Measurements from ENCODE around the gene BTLA. TPM values are rescaled to one million over a fixed set of nuclear protein-coding genes. Genes with fewer than 3 reads are reported as not detected.
"Not testable (repeated sequence)": the region's sequence is repeated elsewhere in the genome, so short reads cannot be mapped to it uniquely, and the experiment has no call there.

The BTLA gene, protein sequence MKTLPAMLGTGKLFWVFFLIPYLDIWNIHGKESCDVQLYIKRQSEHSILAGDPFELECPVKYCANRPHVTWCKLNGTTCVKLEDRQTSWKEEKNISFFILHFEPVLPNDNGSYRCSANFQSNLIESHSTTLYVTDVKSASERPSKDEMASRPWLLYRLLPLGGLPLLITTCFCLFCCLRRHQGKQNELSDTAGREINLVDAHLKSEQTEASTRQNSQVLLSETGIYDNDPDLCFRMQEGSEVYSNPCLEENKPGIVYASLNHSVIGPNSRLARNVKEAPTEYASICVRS
- 10 to 100 TPM; 21.0 to 21.7 TPM for total RNA-seq

DNA sequence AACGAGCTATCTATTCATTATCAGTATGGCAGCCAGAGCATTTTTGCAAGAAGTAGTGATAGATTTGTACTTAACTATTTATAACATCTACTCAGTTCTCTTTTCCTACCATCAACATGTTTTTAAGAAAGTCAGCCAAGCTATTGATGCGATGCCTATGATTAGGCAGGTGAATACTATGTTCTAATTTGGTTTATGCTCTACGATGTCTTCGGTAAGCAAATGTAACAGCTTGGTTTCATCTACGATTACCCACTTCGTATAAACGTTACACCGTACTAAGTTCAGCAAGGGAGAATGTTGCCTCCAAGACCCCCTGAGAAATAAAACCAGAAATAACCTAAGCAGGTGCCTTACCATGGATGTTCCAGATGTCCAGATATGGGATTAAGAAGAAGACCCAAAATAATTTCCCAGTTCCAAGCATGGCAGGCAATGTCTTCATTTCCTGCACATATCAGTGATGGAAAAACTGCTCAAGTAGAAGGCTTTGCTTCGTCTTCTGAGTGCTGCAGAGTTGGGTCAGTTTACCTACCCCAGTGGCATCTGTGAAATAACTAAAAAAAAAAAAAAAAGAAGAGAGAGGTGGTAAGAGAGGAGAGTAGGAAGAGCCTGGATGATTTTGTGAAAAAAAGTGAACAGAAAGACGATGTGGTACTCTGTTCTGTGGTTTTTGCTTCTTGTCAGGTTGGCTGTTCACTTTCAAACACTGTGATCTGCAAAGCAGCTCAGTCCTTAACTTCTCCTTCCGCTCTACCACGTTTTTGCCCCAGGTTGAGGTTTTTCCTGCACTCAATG is at the start of gene BTLA:
Gene BTLA, minus strand, starts transcription at position 559 of the 798 bp plus-strand sequence. Its CDS starts 114 bp downstream, at position 445.
- H3K36me3 Mint-ChIP-seq (ENCODE audit: low read depth), result peaks cover 33% of the 10 kb centered on the region
- H3K4me1 Mint-ChIP-seq, result peaks cover 54% of the 10 kb centered on the region
- H3K27me3 Mint-ChIP-seq, result no peaks in the 10 kb centered on the region
- DNase-seq, result peak; percentile 58
- intact Hi-C loops (cut with DNase I, micrococcal nuclease), result loop anchor here (1.0 to 10.0 kb wide), 2 partner anchors 20 to 904 kb away; partner anchors contain the start of gene ZBED2 (in 1 of the 2)
- peaks cover 4% of the 10 kb centered on the region for H3K9me3 Mint-ChIP-seq (ENCODE audit: low read depth)
- POLR2A ChIA-PET, result interaction anchor here (1.3 to 1.5 kb wide), 2 partner anchors 9 to 370 kb away, joined by 3 read pairs; no protein-coding TSS in a partner anchor
- peak within 1 kb of the TSS; percentile 100 for H3K27ac Mint-ChIP-seq
- CTCF ChIA-PET, result interaction anchor here (0.7 to 2.7 kb wide), 9 partner anchors 8 to 362 kb away, joined by 3 to 12 read pairs (median 5); partner anchors contain the start of genes CD200 and SLC9C1
- peak; percentile 70 for ATAC-seq
- H3K4me3 Mint-ChIP-seq, result peak within 1 kb of the TSS; percentile 97

DNA sequence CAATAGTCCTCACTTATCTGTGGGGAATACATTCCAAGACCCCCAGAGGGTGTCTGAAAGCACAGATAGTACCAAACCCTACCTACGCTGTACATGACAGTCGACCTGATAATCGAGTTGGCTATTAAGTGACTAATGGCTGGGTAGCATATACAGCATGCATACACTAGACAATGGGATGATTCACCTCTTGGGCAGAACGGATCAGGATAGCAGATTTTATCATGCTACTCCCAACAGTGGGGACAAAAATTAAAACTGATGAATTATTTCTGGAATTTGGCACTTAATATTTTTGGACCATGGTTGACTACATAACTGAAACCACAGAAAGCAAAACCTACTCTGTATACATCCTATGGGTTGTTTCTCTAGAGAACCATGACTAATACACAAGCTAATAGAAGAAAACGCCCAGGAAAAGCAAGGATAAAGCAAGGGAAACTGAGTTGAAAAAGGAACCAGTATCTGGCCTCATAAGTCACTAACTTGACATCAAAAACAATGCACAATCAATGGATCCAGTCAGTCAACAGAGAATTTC is 47.0 kb upstream of the BTLA start:
- Mint-ChIP-seq H3K4me1 (peaks cover 10% of the 10 kb centered on the region), H3K4me3 (no peak overlapping the region), H3K36me3 (ENCODE audit: low read depth) (peaks cover 47% of the 10 kb centered on the region), H3K27me3 (no peaks in the 10 kb centered on the region), H3K9me3 (ENCODE audit: low read depth) (no peaks in the 10 kb centered on the region), H3K27ac (peak overlapping the region; percentile 14)
- intact Hi-C loops (cut with DNase I, micrococcal nuclease), result no loop called here
- CTCF ChIA-PET, result interaction anchor here (1.9 kb wide), 1 partner anchor 252 kb away, joined by 4 read pairs; the partner anchor contains the start of gene SLC9C1
- POLR2A ChIA-PET, result no interaction called here
- ATAC-seq (no peak), DNase-seq (no peak)

DNA sequence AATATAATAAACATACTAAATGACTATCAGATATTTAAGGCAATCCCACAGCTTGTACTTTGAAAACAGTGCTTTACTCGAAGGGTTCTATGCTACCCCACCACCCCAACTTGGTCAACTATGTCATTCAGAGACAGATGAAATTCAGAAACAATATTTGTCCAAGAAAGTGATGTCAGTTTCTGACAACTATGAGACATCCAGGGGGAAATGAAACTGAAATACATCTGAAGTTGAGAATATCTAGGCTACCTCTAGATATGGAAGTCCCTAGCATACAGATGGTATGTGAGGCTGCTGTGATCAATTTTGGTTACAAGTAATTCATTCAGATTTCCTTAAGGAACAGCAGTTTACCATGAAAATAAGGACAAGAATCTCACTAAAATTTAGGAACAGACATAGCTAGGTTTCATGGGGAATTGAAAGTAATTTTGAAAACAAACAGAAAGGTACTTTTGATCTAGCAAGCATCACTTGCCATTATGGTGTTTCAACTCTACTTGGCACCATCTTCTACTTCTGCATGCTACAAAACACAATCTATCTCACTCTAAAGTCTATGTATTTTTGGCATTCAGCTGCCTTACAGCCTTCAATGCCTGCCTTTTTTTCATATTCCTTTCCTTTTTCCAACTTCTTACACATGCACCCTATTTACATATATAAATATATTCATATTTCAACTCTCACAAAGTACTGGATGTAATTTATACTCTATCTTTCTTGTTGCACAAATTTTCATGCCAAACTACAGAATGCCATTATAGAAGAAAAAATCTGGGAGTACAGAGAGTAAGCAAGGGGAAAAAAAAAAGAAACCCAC is 40.8 kb upstream of the BTLA start:
- no peaks in the 10 kb centered on the region for H3K27me3 Mint-ChIP-seq
- peak; percentile 93 for ATAC-seq
- H3K4me3 Mint-ChIP-seq, result no peak overlapping the region
- no peaks in the 10 kb centered on the region for H3K9me3 Mint-ChIP-seq (ENCODE audit: low read depth)
- POLR2A ChIA-PET, result no interaction called here
- H3K4me1 Mint-ChIP-seq, result peaks cover 26% of the 10 kb centered on the region
- H3K36me3 Mint-ChIP-seq (ENCODE audit: low read depth), result peaks cover 56% of the 10 kb centered on the region
- CTCF ChIA-PET, result interaction anchor here (1.0 to 1.2 kb wide), 3 partner anchors 9 to 247 kb away, joined by 3 to 5 read pairs (median 3); no protein-coding TSS in a partner anchor
- intact Hi-C loops (cut with DNase I, micrococcal nuclease), result no loop called here
- no peak for DNase-seq
- peak overlapping the region; percentile 76 for H3K27ac Mint-ChIP-seq

DNA sequence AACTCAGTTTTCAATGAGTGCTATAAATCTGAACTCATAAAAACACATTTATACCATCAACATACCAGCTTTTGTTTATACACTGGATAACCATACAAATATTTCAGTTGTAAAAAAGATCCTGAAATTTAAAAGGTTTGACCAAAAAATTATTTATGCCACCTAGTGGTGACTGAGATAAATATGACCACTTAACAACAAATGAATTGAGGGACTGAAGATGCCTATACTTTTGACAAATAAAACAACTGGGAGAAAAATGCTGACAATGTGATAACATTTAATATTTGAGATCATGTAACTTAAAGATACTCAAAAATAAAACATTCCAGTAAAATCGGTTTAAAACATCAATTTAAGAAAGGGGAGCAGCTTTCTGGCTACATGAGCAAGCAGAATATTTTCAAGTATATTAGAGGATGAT is 32.1 kb upstream of the BTLA start:
- Mint-ChIP-seq H3K27me3 (no peaks in the 10 kb centered on the region), H3K27ac (no peak overlapping the region), H3K4me3 (no peak overlapping the region), H3K4me1 (peaks cover 10% of the 10 kb centered on the region), H3K36me3 (ENCODE audit: low read depth) (peaks cover 22% of the 10 kb centered on the region), H3K9me3 (ENCODE audit: low read depth) (no peaks in the 10 kb centered on the region)
- DNase-seq, result no peak
- ATAC-seq, result no peak
- POLR2A ChIA-PET, result no interaction called here
- CTCF ChIA-PET, result interaction anchor here (0.7 to 1.6 kb wide), 24 partner anchors 9 to 420 kb away, joined by 3 to 14 read pairs (median 4); partner anchors contain the start of genes CD200, GCSAM and SLC9C1
- intact Hi-C loops (cut with DNase I, micrococcal nuclease), result loop anchor here (1.0 to 5.0 kb wide), 6 partner anchors 204 to 421 kb away; no protein-coding TSS in a partner anchor

DNA sequence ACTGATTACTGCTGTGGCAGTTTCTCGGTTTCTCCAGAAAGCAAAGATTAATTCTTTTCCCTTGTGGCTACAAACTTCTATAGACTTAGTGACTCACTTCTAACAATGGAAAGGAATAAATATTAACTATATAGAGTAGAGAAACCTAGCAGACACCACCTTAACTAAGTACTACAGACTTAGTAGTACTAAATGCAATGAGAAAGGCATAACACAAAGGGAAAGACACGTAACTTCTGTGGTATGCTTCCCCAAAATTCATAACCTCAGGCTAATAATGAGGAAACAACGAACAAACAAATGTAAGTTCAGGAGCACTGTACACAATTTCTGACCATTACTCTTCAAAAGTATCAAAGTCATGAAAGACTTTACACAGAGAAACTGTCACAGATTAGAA is 31.3 kb upstream of the BTLA start:
- no peak overlapping the region for H3K4me3 Mint-ChIP-seq
- ChIA-PET CTCF (interaction anchor here (0.7 to 1.6 kb wide), 20 partner anchors 10 to 419 kb away, joined by 3 to 14 read pairs (median 4); partner anchors contain the start of gene SLC9C1), POLR2A (no interaction called here)
- intact Hi-C loops (cut with DNase I, micrococcal nuclease), result loop anchor here (2.0 to 5.0 kb wide), 4 partner anchors 238 to 420 kb away; no protein-coding TSS in a partner anchor
- no peaks in the 10 kb centered on the region for H3K9me3 Mint-ChIP-seq (ENCODE audit: low read depth)
- peaks cover 19% of the 10 kb centered on the region for H3K36me3 Mint-ChIP-seq (ENCODE audit: low read depth)
- no peak for ATAC-seq
- DNase-seq, result no peak
- H3K27me3 Mint-ChIP-seq, result no peaks in the 10 kb centered on the region
- H3K4me1 Mint-ChIP-seq, result peaks cover 6% of the 10 kb centered on the region
- H3K27ac Mint-ChIP-seq, result no peak overlapping the region

DNA sequence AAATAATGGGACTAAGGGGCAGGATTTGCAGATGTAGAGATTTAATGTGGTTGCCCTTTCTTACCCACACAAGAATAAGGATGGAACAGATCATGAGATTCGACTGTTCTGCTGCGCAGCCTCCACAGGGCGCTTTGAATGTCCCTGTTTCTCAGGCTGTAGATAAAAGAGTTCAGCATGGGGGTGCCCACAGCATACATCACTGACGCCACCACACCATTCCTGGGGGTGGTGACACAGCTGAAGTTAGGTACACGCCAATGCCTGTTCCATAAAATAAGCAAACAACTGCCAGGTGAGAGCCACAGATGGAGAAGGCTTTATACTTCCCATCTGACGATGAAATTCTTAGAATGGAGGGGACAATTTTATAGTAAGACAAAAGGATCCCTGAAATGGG is 24.9 kb upstream of the BTLA start:
- H3K4me3 Mint-ChIP-seq; intact Hi-C loops (cut with DNase I, micrococcal nuclease); H3K9me3 Mint-ChIP-seq (ENCODE audit: low read depth); ATAC-seq; POLR2A ChIA-PET; DNase-seq; H3K27me3 Mint-ChIP-seq; H3K36me3 Mint-ChIP-seq (ENCODE audit: low read depth): not testable (repeated sequence)
- CTCF ChIA-PET, result interaction anchor here (2.1 kb wide), 1 partner anchor 191 kb away, joined by 5 read pairs; the partner anchor contains the start of gene CD200
- peak overlapping the region; percentile 27 for H3K27ac Mint-ChIP-seq
- H3K4me1 Mint-ChIP-seq, result peaks cover 11% of the 10 kb centered on the region

DNA sequence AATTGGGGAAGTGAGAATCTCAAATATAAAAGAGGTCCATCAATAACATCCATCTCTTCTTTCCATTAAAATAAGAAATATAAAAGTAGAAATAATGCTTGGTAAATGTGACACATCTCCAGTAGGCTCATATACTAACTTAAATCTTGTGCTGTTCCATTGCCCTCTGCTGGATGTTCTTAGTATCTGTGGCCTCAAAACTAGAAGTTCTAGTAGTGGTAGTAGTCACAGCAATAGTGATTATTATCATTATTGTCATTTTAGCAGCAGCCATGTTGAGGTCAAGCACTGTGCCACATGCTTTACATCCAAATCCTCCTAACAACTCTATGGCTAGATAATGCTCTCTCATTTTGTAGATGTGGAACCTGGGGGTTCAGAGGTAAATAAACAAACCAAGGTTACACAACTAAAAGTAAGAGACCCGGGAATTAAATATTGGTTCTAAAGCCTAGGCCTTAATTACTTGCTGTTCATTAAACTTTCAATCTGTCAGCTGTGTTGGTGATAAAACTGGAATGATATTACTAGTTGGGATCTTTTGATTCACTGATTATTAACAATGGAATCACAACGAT is 20.2 kb upstream of the BTLA start:
- H3K4me1 Mint-ChIP-seq, result peaks cover 22% of the 10 kb centered on the region
- DNase-seq (peak; percentile 37), ATAC-seq (peak; percentile 77)
- intact Hi-C loops (cut with DNase I, micrococcal nuclease), result loop anchor here (1.0 to 10.0 kb wide), 9 partner anchors 21 to 408 kb away; no protein-coding TSS in a partner anchor
- ChIA-PET CTCF (interaction anchor here (0.5 to 3.2 kb wide), 25 partner anchors 12 to 408 kb away, joined by 3 to 21 read pairs (median 4); partner anchors contain the start of genes BTLA and SLC9C1), POLR2A (no interaction called here)
- peaks cover 2% of the 10 kb centered on the region for H3K9me3 Mint-ChIP-seq (ENCODE audit: low read depth)
- H3K27ac Mint-ChIP-seq, result no peak overlapping the region
- no peaks in the 10 kb centered on the region for H3K27me3 Mint-ChIP-seq
- peaks cover 3% of the 10 kb centered on the region for H3K36me3 Mint-ChIP-seq (ENCODE audit: low read depth)
- H3K4me3 Mint-ChIP-seq, result no peak overlapping the region

DNA sequence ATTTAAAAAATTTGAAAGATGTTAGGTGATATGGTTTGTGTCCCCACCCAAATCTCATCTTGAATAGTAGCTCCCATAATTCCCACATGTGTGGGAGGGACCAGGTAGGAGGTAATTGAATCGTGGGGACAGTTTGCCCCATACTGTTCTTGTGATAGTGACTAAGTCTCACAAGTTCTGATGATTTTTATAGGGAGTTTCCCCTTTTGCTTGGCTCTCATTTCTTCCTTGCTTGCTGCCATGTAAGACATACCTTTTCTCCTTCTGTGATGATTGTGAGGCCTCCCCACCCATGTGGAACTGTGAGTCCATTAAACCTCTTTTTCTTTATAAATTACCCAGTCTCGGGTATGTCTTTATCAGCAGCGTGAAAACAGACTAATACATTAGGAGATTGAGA is 19.7 kb upstream of the BTLA start:
- DNase-seq, result peak; percentile 17
- intact Hi-C loops (cut with DNase I, micrococcal nuclease), result loop anchor here (1.0 to 10.0 kb wide), 9 partner anchors 21 to 408 kb away; no protein-coding TSS in a partner anchor
- H3K36me3 Mint-ChIP-seq (ENCODE audit: low read depth); H3K9me3 Mint-ChIP-seq (ENCODE audit: low read depth); H3K4me3 Mint-ChIP-seq; H3K27me3 Mint-ChIP-seq; POLR2A ChIA-PET: not testable (repeated sequence)
- CTCF ChIA-PET, result interaction anchor here (0.7 to 2.1 kb wide), 8 partner anchors 12 to 216 kb away, joined by 3 to 7 read pairs (median 4); partner anchors contain the start of gene CD200
- Mint-ChIP-seq H3K27ac (peak overlapping the region; percentile 80), H3K4me1 (peaks cover 26% of the 10 kb centered on the region)
- ATAC-seq, result peak; percentile 63

DNA sequence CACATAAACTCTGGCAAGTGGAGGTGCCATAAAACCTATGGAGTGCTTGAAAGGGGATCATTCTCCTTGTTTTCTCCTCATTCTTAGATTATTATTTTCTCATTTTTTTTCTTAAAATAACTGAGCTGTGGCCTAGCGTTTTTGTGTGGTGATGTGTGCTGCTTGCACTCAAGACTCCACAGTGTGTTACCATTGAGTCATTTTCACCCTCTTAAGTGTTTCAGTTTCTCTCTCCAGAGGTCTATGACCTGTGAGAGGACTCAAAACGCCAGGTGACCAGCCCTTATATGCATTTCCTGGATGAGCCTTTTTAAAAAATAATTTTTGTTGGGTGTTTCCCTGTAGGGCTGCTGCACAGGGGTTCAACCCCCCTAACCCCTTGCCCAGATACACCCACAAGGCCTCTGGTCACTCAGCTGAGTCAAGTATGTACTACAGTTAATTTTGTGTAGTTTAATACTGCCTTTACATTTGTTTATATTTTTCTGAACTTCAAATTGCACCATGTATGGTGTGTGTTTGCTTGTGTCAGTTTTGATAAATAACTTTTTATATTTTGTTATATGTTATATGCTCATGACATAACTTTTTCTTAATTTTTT is 15.4 kb upstream of the BTLA start:
- peak; percentile 56 for DNase-seq
- intact Hi-C loops (cut with DNase I, micrococcal nuclease), result loop anchor here in 1 of 2 experiments (10.0 kb wide), 1 partner anchor 50 kb away; no protein-coding TSS in a partner anchor
- CTCF ChIA-PET, result interaction anchor here (0.9 to 1.4 kb wide), 7 partner anchors 9 to 403 kb away, joined by 3 to 4 read pairs (median 3); no protein-coding TSS in a partner anchor
- H3K27ac Mint-ChIP-seq, result no peak overlapping the region
- H3K4me1 Mint-ChIP-seq, result peaks cover 27% of the 10 kb centered on the region
- H3K27me3 Mint-ChIP-seq, result no peaks in the 10 kb centered on the region
- H3K36me3 Mint-ChIP-seq (ENCODE audit: low read depth), result peaks cover 5% of the 10 kb centered on the region
- POLR2A ChIA-PET, result interaction anchor here (0.7 to 0.9 kb wide), 2 partner anchors 177 to 221 kb away, joined by 3 read pairs; partner anchors contain the start of gene SLC9C1
- H3K9me3 Mint-ChIP-seq (ENCODE audit: low read depth), result peaks cover 8% of the 10 kb centered on the region
- ATAC-seq, result peak; percentile 95
- H3K4me3 Mint-ChIP-seq, result no peak overlapping the region

Measured in activated CD4-positive, alpha-beta T cell treated with anti-CD3 and anti-CD28 coated beads for 36 hours (primary cell).